ENCODE measurements around the gene KCNQ5.

GRCh38 chr6:72826037-72826436 is 204.2 kb downstream of the KCNQ5 start:
- TF ChIP-seq EP300 (IDR thresholded peaks at IDR 0.05; ENCODE audit: borderline replicate concordance in 1 of 2, control insufficient read depth in 1 of 2, low read depth in 2 of 2, low read length in 2 of 2) (no peak), CTCF (IDR thresholded peaks at IDR 0.05 in 2 of 3, conservative IDR thresholded peaks at IDR 0.05 in 1 of 3; ENCODE audit: control insufficient read depth in 2 of 3, extremely low read depth in 1 of 3, insufficient read depth in 1 of 3, low read depth in 3 of 3, low read length in 3 of 3) (no peak), POLR2A (IDR thresholded peaks at IDR 0.05; ENCODE audit: low read depth, low read length) (no peak), CREB1 (IDR thresholded peaks at IDR 0.05; ENCODE audit: low read depth) (no peak), MAX (IDR thresholded peaks at IDR 0.05; ENCODE audit: low read depth, low read length) (no peak), POLR2AphosphoS5 (IDR thresholded peaks at IDR 0.05; ENCODE audit: low read length) (no peak), ESRRA (IDR thresholded peaks at IDR 0.05; ENCODE audit: low read length) (no peak)
- TF ChIP-seq, protein P1, sequence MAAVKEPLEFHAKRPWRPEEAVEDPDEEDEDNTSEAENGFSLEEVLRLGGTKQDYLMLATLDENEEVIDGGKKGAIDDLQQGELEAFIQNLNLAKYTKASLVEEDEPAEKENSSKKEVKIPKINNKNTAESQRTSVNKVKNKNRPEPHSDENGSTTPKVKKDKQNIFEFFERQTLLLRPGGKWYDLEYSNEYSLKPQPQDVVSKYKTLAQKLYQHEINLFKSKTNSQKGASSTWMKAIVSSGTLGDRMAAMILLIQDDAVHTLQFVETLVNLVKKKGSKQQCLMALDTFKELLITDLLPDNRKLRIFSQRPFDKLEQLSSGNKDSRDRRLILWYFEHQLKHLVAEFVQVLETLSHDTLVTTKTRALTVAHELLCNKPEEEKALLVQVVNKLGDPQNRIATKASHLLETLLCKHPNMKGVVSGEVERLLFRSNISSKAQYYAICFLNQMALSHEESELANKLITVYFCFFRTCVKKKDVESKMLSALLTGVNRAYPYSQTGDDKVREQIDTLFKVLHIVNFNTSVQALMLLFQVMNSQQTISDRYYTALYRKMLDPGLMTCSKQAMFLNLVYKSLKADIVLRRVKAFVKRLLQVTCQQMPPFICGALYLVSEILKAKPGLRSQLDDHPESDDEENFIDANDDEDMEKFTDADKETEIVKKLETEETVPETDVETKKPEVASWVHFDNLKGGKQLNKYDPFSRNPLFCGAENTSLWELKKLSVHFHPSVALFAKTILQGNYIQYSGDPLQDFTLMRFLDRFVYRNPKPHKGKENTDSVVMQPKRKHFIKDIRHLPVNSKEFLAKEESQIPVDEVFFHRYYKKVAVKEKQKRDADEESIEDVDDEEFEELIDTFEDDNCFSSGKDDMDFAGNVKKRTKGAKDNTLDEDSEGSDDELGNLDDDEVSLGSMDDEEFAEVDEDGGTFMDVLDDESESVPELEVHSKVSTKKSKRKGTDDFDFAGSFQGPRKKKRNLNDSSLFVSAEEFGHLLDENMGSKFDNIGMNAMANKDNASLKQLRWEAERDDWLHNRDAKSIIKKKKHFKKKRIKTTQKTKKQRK (IDR thresholded peaks at IDR 0.05; ENCODE audit: low read depth, low read length), result no peak

Data from GM12878 (cell line).